Caco-2 (cell line): Measurements from ENCODE around the gene SCYGR5. TPM values are rescaled to one million over a fixed set of nuclear protein-coding genes. Genes with fewer than 3 reads are reported as not detected.

Source experiments
- BruUV-seq: library from RNA; stranded (reverse); fragments of 400-500 nt; replicated peaks from 2 replicates; lab custom pipeline; 2021; lab: Mats Ljungman, UMichigan
- CTCF ChIA-PET: fragments of 300-600 bp; sonication (Branson Sonifier 250); formaldehyde crosslinking; loops from one replicate; lab custom pipeline; 2022; ENCODE audit warnings: antibody characterized with exemption; lab: Charles Lee
- POLR2A ChIA-PET: fragments of 300-600 bp; sonication (Branson Sonifier 250); formaldehyde crosslinking; loops from one replicate; lab custom pipeline; 2022; ENCODE audit warnings: antibody characterized with exemption; lab: Charles Lee
- DNase-seq, 2 experiments: peaks; one replicate each; pipeline versions ENCODE4 v3.0.0 to v3.0.0-alpha.2; 2020 to 2022
- H3K27me3 ChIP-seq: replicated peaks from 2 replicates; pipeline ENCODE4 v1.6.0; 2011; ENCODE audit warnings: low read length; ENCODE audit not compliant: control insufficient read depth, insufficient read depth
- H3K36me3 ChIP-seq: 2 replicates; pipeline ENCODE4 v1.5.1; 2011; ENCODE audit warnings: low read length; ENCODE audit not compliant: control insufficient read depth, insufficient read depth
- H3K4me1 ChIP-seq: fragments of 250-450 bp; sonication (Bioruptor Pico); 2 replicates; pipeline ENCODE4 v1.5.1; 2020; ENCODE audit warnings: mild to moderate bottlenecking
- H3K4me3 ChIP-seq: 2 replicates; pipeline ENCODE4 v1.5.1; 2011; ENCODE audit warnings: low read depth, mild to moderate bottlenecking, control low read depth, low read length
- H3K9me3 ChIP-seq: fragments of 250-450 bp; sonication (Bioruptor Pico); 2 replicates; pipeline ENCODE4 v1.5.1; 2020; ENCODE audit warnings: mild to moderate bottlenecking, moderate library complexity
- H3K27ac Mint-ChIP-seq: one replicate; pipeline ENCODE4 v1.8.0; 2022; ENCODE audit warnings: mixed read lengths; ENCODE audit not compliant: unreplicated experiment
- H3K27me3 Mint-ChIP-seq: one replicate; pipeline ENCODE4 v1.8.0; 2022; ENCODE audit warnings: mixed read lengths; ENCODE audit not compliant: insufficient read depth, unreplicated experiment
- H3K36me3 Mint-ChIP-seq: one replicate; pipeline ENCODE4 v1.8.0; 2022; ENCODE audit warnings: mild to moderate bottlenecking, mixed read lengths; ENCODE audit not compliant: insufficient read depth, unreplicated experiment
- H3K4me1 Mint-ChIP-seq: one replicate; pipeline ENCODE4 v1.8.0; 2022; ENCODE audit warnings: low read depth, mixed read lengths; ENCODE audit not compliant: unreplicated experiment
- H3K4me3 Mint-ChIP-seq: one replicate; pipeline ENCODE4 v1.8.0; 2022; ENCODE audit warnings: mild to moderate bottlenecking, moderate library complexity, mixed read lengths; ENCODE audit not compliant: unreplicated experiment
- H3K9me3 Mint-ChIP-seq: one replicate; pipeline ENCODE4 v1.8.0; 2022; ENCODE audit warnings: mixed read lengths; ENCODE audit not compliant: unreplicated experiment
- intact Hi-C: fragments of 100-400 bp; cut with micrococcal nuclease; formaldehyde crosslinking; loops from one replicate; pipeline ENCODE4 v1.10.0; 2022; ENCODE audit not compliant: unreplicated experiment
- total RNA-seq: library from RNA; stranded (reverse); gene quantifications from 2 replicates; pipeline ENCODE4 v1.2.3, GENCODE V29; 2022
- TF ChIP-seq, protein P1 (sequence below), 2 experiments: fragments of 200-600 bp in 1 of 2; IDR thresholded peaks; 1 replicate in 1 of 2; 2 replicates in 1 of 2; pipeline versions ENCODE4 v1.5.1 to v1.8.0; 2011 to 2022; ENCODE audit warnings: antibody characterized with exemption in 1 of 2, control low read depth in 1 of 2, inconsistent platforms in 1 of 2, low read depth in 1 of 2, low read length in 1 of 2, mild to moderate bottlenecking in 1 of 2, moderate library complexity in 1 of 2; ENCODE audit not compliant: insufficient read depth in 1 of 2, severe bottlenecking in 1 of 2, unreplicated experiment in 1 of 2

Gene SCYGR5
- total RNA-seq, 1 experiment from 2014 or later, result not detected

DNA sequence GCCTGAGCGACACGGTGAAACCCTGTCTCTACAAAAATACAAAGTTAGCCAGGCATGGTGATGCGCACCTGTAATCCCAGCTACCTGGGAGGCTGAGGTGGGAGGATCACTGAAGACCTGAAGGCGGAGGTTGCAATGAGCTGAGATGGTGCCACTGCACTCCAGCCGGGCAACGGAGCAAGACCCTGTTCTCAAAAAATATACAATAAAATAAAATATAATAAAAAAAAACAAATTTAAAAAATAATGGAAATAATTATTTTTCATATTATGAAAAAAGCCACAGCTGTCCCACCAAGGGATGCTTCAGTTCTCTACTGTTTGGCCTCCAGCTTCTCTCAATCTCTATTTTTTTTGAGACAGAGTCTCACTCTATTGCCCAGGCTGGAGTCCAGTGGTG, 40.8 kb downstream of the SCYGR5 start:
- peaks cover 28% of the 10 kb centered on the region for H3K4me1 Mint-ChIP-seq
- Histone ChIP-seq H3K4me3 (no peak overlapping the region), H3K4me1 (peaks cover 36% of the 10 kb centered on the region), H3K36me3 (peaks cover 2% of the 10 kb centered on the region; the same call in 1 of the 2 replicates), H3K9me3 (no peaks in the 10 kb centered on the region), H3K27me3 (no peaks in the 10 kb centered on the region)
- peaks cover 83% of the 10 kb centered on the region for H3K36me3 Mint-ChIP-seq
- no TSS peak for BruUV-seq
- ChIA-PET POLR2A (no interaction called here), CTCF (no interaction called here)
- no peak for DNase-seq
- H3K9me3 Mint-ChIP-seq, result no peaks in the 10 kb centered on the region
- H3K27ac Mint-ChIP-seq, result no peak overlapping the region
- no peaks in the 10 kb centered on the region for H3K27me3 Mint-ChIP-seq
- intact Hi-C loops, result no loop called here
- no peak overlapping the region for H3K4me3 Mint-ChIP-seq
- TF ChIP-seq, protein P1, sequence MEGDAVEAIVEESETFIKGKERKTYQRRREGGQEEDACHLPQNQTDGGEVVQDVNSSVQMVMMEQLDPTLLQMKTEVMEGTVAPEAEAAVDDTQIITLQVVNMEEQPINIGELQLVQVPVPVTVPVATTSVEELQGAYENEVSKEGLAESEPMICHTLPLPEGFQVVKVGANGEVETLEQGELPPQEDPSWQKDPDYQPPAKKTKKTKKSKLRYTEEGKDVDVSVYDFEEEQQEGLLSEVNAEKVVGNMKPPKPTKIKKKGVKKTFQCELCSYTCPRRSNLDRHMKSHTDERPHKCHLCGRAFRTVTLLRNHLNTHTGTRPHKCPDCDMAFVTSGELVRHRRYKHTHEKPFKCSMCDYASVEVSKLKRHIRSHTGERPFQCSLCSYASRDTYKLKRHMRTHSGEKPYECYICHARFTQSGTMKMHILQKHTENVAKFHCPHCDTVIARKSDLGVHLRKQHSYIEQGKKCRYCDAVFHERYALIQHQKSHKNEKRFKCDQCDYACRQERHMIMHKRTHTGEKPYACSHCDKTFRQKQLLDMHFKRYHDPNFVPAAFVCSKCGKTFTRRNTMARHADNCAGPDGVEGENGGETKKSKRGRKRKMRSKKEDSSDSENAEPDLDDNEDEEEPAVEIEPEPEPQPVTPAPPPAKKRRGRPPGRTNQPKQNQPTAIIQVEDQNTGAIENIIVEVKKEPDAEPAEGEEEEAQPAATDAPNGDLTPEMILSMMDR (IDR thresholded peaks at IDR 0.05; ENCODE audit: insufficient read depth in 1 of 2, low read depth in 1 of 2, low read length in 1 of 2, severe bottlenecking in 1 of 2, unreplicated experiment in 1 of 2), result no peak

DNA sequence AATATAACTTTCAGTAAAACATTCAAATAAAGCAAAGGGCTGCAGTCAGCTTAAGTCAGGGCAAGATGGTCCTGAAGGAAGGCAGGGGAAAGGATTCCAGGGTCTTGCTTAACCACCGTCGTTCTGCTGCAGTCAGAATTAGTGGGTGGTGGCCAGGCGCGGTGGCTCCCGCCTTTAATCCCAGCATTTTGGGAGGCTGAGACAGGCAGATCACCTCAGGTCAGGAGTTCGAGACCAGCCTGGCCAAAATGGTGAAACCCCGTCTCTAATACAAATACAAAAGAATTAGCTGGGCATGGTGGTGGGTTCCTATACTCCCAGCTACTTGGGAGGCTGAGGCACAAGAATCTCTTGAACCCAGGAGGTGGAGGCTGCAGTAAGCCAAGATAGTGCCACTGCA, 44.4 kb downstream of the SCYGR5 start:
- BruUV-seq, result no TSS peak
- peaks cover 4% of the 10 kb centered on the region for H3K4me1 Mint-ChIP-seq
- POLR2A ChIA-PET, result interaction anchor here (0.5 kb wide), 1 partner anchor 50 kb away, joined by 7 read pairs; no protein-coding TSS in a partner anchor
- TF ChIP-seq, protein P1 (IDR thresholded peaks at IDR 0.05; ENCODE audit: insufficient read depth in 1 of 2, low read depth in 1 of 2, low read length in 1 of 2, severe bottlenecking in 1 of 2, unreplicated experiment in 1 of 2), result no peak
- no peak for DNase-seq
- no peak overlapping the region for H3K4me3 ChIP-seq
- no peaks in the 10 kb centered on the region; the same call in 1 of the 2 replicates for H3K36me3 ChIP-seq
- H3K36me3 Mint-ChIP-seq, result peaks cover 79% of the 10 kb centered on the region
- H3K4me1 ChIP-seq, result peaks cover 20% of the 10 kb centered on the region
- no peaks in the 10 kb centered on the region for H3K9me3 ChIP-seq
- intact Hi-C loops, result no loop called here
- no peaks in the 10 kb centered on the region for H3K9me3 Mint-ChIP-seq
- no peaks in the 10 kb centered on the region for H3K27me3 Mint-ChIP-seq
- no peak overlapping the region for H3K27ac Mint-ChIP-seq
- no peaks in the 10 kb centered on the region for H3K27me3 ChIP-seq
- CTCF ChIA-PET, result no interaction called here
- H3K4me3 Mint-ChIP-seq, result no peak overlapping the region

DNA sequence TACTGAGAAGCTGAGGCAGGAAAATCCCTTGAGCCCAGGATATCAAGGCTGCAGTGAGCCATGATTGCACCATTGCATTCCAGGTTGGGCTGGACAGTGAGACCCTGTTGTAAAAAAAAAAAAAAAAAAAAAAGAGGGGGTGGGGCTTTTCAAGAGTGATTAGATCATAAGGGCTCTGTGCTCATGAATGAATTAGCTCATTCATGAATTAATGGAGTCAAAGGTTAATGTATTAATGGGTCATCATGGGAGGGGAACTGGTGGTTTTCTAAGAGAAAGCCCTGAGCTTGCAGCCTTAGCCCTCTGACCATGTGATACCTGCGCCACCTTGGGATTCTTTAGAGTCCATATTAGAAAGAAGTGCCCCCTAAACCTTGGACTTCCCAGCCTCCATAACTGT, 46.7 kb downstream of the SCYGR5 start:
- H3K9me3 ChIP-seq, result no peaks in the 10 kb centered on the region
- no peak overlapping the region for H3K27ac Mint-ChIP-seq
- H3K27me3 Mint-ChIP-seq, result no peaks in the 10 kb centered on the region
- H3K27me3 ChIP-seq, result no peaks in the 10 kb centered on the region
- peaks cover 11% of the 10 kb centered on the region; the same call in 1 of the 2 replicates for H3K4me1 ChIP-seq
- H3K4me1 Mint-ChIP-seq, result peaks cover 7% of the 10 kb centered on the region
- no TSS peak for BruUV-seq
- H3K36me3 Mint-ChIP-seq, result peaks cover 69% of the 10 kb centered on the region
- H3K4me3 Mint-ChIP-seq, result no peak overlapping the region
- intact Hi-C loops, result no loop called here
- ChIA-PET CTCF (interaction anchor here (0.9 kb wide), 1 partner anchor 10 kb away, joined by 4 read pairs; no protein-coding TSS in a partner anchor), POLR2A (interaction anchor here (0.6 kb wide), 1 partner anchor 167 kb away, joined by 5 read pairs; no protein-coding TSS in a partner anchor)
- H3K4me3 ChIP-seq, result no peak overlapping the region
- no peaks in the 10 kb centered on the region for H3K9me3 Mint-ChIP-seq
- DNase-seq, result peak; percentile 28 to 48
- TF ChIP-seq, protein P1 (IDR thresholded peaks at IDR 0.05; ENCODE audit: insufficient read depth in 1 of 2, low read depth in 1 of 2, low read length in 1 of 2, severe bottlenecking in 1 of 2, unreplicated experiment in 1 of 2), result no peak
- no peaks in the 10 kb centered on the region; the same call in 1 of the 2 replicates for H3K36me3 ChIP-seq
